GM19468 (cell line): ENCODE results near the gene DROSHA.

Source experiments
- ATAC-seq: cut with Tn5 transposase; IDR thresholded peaks from one replicate; pipeline ENCODE4 v1.9.1; 2021; ENCODE audit warnings: mild to moderate bottlenecking, moderate library complexity, moderate number of reproducible peaks; ENCODE audit not compliant: unreplicated experiment; ENCODE audit errors: extremely low read depth

The DROSHA gene

DNA sequence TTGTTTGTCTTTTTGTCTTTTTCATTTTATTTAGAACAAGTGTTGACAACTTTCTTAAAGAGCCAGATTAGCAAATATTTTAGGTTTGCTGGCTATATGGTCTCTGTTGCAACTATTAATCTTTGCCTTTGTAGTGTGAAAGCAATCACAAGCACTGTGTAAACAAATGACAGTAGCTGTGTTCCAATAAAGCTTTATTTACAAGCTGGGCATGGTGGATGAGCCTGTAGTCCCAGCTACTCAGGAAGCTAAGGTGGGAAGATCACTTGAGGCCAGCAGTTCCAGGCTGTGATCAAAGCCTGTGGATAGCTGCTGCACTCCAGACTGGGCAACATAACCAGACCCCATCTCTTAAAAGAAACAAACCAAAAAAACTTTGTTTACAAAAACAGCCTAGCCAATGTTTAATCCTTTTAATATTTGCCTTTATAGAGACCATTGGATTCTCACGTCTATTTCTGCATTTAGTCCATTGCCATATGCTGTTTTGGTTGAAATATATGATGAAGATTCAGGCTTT, 2.7 kb upstream of the DROSHA start:
- ATAC-seq: no peak

DNA sequence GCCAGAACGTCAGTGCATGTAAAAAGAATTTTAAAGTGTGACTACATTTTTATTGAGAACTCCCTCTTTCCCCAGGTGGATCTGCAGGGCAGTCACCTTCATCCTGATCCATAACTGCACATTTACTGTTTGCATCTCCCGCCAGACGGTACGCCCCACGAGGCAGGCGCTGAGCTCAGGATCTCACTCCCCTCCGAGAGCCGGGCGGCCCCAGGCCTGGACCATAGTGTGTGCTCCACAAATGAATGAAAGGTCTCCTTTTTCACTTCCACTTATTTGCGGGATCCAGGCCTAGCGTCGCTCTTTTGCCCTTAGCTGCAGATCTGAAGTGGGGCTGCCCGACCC, 378 bp downstream of the DROSHA start:
- ATAC-seq: peak; percentile 19

- no peak for ATAC-seq
These were observed 1.2 kb downstream of the DROSHA start for GRCh38 chr5:31530541-31531265.

DNA sequence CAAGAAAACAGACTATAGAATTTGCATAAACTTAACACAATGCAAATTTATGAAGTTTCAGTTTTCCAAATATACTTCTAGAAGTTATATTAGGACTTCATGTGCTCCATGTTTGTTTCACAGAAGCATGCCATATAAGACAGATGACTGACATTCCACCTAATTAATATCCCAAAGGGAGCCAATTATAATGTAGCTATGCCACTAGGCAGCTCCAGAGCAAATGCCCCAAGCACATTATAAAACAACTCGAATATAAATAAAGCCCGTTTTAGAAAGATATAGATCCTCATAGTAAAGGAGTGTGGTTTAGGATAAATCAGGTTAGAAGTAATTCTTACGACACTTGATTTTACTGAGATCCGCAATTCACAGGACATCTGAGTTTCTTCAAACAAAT, 8.9 kb downstream of the DROSHA start:
- ATAC-seq: no peak

GRCh38 chr5:31516802-31517201, 15.1 kb downstream of the DROSHA start:
- no peak for ATAC-seq

DNA sequence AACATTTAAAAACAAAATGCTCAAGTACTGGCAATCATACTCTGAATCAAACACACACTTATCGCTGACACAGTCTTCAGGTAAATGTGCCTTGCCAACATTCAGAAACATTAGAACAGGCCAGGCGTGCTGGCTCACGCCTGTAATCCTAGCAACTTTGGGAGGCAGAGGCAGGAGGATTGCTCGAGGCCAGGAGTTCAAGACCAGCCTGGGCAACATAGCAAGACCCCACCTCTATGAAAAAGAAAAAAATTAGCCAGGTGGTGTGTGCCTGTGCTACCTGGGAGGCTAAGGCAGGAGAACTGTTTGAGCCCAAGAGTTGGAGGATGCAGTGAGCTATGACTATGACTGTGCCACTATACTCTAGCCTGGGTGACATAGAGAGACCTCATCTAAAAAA, 20.6 kb downstream of the DROSHA start:
- no peak for ATAC-seq

DNA sequence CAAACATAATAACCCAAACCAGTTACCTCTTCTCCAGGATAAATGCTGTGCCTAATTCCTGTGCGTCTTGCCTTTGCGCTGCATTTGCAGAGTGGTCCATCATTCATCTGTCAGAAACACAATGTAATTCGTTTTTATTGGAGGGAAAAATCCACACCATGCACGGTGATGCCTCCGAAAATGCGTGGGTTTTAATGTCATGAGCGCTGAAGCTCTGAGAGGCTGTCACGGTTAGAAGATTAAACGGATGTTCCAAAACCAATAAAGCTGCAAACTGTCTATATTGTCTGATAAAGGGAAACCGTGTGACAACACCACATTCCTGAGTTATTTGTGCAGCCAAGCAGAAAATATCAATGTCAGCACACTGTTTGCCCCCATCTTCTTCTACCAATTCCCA, 27.4 kb downstream of the DROSHA start:
- ATAC-seq: no peak

DNA sequence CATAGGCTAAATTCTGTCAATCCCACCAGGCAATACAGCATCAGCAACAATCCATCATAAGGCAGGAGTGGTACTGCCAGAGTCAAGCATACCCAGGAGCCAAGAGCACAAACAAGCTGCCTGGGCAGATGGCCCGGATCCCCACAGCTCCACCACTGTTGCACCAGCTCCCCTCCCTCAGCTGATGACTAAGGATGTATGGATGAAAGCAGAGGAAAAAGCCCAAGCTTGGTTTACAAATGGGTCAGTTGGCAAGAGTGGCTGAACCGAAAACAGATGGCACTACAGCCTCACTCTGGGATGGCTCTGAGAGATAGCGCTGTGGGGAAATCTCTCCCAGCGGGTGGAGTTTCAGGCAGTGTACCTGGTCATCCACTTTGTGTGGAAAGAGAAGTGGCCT, 29.4 kb downstream of the DROSHA start:
- ATAC-seq: no peak

GRCh38 chr5:31500256-31500655, 31.6 kb downstream of the DROSHA start:
- no peak for ATAC-seq

GRCh38 chr5:31496891-31497290, 35.0 kb downstream of the DROSHA start:
- no peak for ATAC-seq

GRCh38 chr5:31496301-31496700, 35.6 kb downstream of the DROSHA start:
- ATAC-seq: no peak

GRCh38 chr5:31495336-31495735, 36.6 kb downstream of the DROSHA start:
- no peak for ATAC-seq

DNA sequence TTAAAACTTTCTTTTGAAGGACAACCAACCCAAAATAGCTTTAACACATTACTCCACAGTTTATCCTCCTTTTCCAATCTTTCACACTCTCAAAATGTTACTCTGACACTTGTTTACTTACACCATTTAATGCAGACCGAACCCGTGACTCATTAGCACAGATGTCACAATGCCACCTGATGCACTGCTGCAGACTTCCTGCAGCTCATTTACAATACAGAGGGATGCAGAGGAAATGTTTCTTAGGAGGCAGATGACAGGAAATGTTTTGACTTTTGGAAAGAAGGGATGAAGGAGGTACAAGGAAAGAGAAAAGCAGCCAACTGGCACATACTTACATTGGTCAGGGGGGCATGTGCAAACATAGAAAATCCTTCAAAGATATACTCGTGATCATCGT, 39.0 kb downstream of the DROSHA start:
- no peak for ATAC-seq

DNA sequence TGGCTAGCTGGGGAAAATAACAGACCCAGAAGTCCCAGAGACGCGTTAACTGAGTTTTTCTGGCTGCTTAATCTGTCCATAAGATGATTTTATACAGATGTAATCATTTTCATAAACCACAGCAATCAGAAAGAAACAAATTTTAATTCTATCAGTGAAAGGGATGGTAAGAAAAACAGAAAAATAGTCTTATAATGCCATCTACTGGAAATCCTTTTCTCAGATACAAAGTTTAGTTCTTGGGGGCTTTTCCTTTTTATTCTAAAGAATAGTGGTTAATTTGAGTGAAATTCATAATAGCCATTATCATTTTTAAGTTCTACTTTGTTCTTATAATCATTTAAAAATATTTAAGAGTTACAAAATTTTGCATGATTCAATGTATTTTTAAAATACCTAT, 44.4 kb downstream of the DROSHA start:
- no peak for ATAC-seq

- ATAC-seq: no peak
These were observed 45.5 kb downstream of the DROSHA start for GRCh38 chr5:31486441-31486840.

DNA sequence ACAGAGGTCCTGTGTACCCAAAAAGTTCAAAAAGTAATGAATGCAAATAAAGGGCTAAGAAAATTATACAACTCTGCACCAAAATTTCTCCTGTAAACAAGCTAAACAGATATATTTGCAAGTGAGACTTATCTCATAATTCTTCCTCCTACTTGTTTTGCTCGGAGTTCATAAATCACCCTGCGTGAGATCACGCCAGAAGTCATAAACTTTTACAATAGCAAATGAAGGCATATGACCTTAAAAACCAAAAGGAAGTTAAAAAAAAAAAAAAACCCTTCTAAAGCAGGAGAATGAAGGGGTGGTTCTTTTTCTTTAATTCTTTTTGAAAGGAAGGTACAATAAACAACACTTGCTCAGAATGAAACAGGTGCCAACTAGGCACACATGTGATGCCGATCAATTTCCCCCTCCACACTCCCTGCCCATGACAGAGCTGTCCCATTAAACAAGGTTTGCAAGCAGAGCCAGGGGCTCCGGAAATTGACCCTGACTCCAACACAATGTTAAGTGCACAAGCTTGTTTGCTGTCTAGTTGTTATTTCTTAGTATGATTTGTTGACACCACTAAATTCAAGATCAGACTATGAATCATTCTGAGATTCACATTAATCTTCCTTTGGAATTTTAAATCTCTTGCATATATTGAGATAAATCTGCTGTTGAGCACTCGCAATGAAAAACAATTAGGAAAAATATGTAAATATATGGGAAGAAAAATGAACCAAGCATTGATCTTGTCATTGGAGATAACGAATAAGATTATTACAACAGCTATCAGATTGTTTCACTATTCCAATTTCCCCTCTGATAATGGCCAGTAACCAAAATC, 46.3 kb downstream of the DROSHA start:
- ATAC-seq: no peak

DNA sequence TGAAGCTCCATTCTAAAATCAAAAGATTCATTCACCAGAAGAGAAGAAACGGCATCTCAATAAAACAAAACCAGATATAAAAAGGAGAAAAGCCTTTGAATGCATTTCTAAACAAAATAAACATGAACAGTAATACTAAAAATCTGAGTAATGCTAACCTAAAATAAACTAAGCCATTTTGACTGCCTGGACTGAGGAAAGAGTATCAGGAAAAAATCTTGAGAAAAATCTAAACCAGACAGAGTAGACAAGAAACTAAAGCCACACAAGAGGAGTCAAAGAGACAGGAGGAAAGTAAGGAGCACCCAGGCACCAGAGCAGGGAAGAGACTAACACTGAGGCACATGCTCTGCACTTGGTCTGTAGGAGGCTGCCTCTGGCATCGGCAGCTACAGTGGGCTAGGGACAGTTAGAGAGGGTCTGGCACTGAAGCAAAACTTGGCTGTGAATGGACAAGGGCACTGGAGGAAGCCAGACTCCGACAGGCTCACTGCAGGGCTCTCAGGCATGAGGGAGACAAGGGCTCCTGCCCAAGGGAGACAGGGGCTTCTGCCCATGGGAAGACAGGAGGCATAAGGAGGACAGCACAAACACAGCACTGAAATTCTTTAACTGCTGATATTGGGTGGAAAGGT, 50.2 kb downstream of the DROSHA start:
- no peak for ATAC-seq

GRCh38 chr5:31479706-31480105, 52.2 kb downstream of the DROSHA start:
- ATAC-seq: no peak

GRCh38 chr5:31478901-31479300, 53.0 kb downstream of the DROSHA start:
- ATAC-seq: no peak

- ATAC-seq: no peak
These were observed 53.9 kb downstream of the DROSHA start for GRCh38 chr5:31477971-31478370.

DNA sequence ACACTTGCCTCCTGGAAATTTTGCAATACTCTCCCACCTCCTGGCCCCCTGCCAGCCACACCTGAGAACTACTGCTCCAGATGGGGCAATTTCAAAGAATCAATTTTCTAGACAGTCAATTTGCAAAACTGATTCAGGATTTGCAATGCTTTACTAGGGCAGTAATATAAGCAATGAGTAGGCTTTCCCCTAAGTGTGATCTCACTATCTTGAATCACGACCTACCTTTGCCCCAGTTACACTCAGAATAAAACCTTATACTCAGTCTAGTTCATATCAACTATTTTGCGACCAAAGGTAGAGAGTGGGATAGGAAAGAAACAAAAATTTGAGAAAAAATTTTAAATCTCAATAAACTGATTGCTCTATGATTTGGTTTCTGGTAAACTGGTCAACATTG, 54.4 kb downstream of the DROSHA start:
- no peak for ATAC-seq
